Thyroid gland (tissue), 4 donors: Measurements from ENCODE around the gene LALBA. TPM values are rescaled to one million over a fixed set of nuclear protein-coding genes. Genes with fewer than 3 reads are reported as not detected.
A peak's percentile ranks its signal among the peaks of the same experiment; 100 is the strongest.

Experiments used
- DNase-seq, 2 donors: peaks; one replicate each; pipeline ENCODE4 v3.0.0-alpha.2; 2019
- H3K27ac ChIP-seq, 3 donors: fragments of 200-600 bp; sonication (generic); 1 replicate in 2 of 3; 2 replicates in 1 of 3; pipeline ENCODE4 v1.5.1; 2016 to 2019; ENCODE audit warnings: mild to moderate bottlenecking in 1 of 3, moderate library complexity in 1 of 3
- H3K27me3 ChIP-seq: fragments of 200-600 bp; sonication (generic); one replicate; pipeline ENCODE4 v1.5.1; 2019
- H3K36me3 ChIP-seq, 2 donors: fragments of 200-600 bp; sonication (generic); one replicate each; pipeline ENCODE4 v1.5.1; 2016 to 2019
- H3K4me1 ChIP-seq, 2 donors: fragments of 200-600 bp; sonication (generic); one replicate each; pipeline ENCODE4 v1.5.1; 2017 to 2019
- H3K4me3 ChIP-seq, 3 donors: fragments of 200-600 bp; sonication (generic); replicated peaks in 1 of 3; 1 replicate in 2 of 3; 2 replicates in 1 of 3; pipeline ENCODE4 v1.5.1; 2016; ENCODE audit warnings: mild to moderate bottlenecking in 1 of 3
- H3K9me3 ChIP-seq: fragments of 200-600 bp; sonication (generic); one replicate; pipeline ENCODE4 v1.5.1; 2017
- CTCF ChIP-seq, 6 experiments: fragments of 200-600 bp in 3 of 6; fragments of 450-650 bp in 3 of 6; sonication (generic) in 3 of 6; IDR thresholded peaks; one replicate each; pipeline ENCODE4 v1.5.1; 2016 to 2019; ENCODE audit warnings: antibody characterized with exemption in 6 of 6, mild to moderate bottlenecking in 2 of 6, inconsistent platforms in 1 of 6, moderate library complexity in 1 of 6
- POLR2A ChIP-seq, 2 donors: fragments of 450-650 bp; IDR thresholded peaks; one replicate each; pipeline ENCODE4 v1.6.1; 2017; ENCODE audit warnings: antibody characterized with exemption in 2 of 2, mild to moderate bottlenecking in 2 of 2, moderate library complexity in 1 of 2
- WGBS, 2 donors: methylation state at CpG; one replicate each; pipeline ENCODE4 v1.1.5; 2017; 5-methylcytosine and 5-hydroxymethylcytosine counted together
- intact Hi-C: fragments of 100-400 bp; cut with DNase I; formaldehyde crosslinking; loops from one replicate; pipeline ENCODE4 v1.15.1; 2023
- total RNA-seq, 4 donors: library from RNA; depleted of rRNA; stranded (reverse); fragments of >200 nt; gene quantifications; one replicate each; pipeline ENCODE4 v1.2.3, GENCODE V29; 2016

LALBA gene
- total RNA-seq, 4 donors from 2014 or later = not detected

DNA sequence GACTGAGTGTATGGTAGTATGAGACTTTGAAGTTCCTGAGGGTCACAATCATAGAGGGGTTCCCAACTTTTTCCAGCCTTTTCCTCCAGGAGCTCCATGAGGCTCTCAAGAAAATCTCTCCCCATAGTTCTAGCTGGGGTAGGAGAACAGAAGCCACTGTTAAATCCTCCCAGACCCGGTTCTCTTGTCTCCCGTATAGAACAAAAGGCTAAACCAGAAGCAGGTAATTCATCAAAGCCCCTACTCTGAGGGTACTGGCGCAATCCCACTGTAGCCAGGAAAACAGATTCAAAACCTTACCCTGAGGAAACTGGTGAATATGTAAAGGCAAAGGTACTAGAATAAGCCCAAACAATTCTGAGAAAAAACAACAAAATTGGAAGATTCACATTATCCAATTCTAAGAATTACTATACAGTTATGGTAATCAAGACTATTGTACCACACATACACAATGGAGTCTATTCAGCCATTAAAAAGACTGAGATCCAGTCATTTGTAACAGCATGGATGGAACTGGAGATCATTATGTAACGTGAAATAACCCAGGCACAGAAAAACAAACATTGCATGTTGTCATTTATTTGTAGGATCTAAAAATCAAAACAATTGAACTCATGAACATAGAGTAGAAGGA lies 23.9 kb downstream of the LALBA start:
- Histone ChIP-seq H3K27ac (no peak overlapping the region), H3K4me1 (no peaks in the 10 kb centered on the region), H3K27me3 (no peaks in the 10 kb centered on the region), H3K36me3 (no peaks in the 10 kb centered on the region), H3K9me3 (no peaks in the 10 kb centered on the region), H3K4me3 (no peak overlapping the region)
- intact Hi-C loops = no loop called here
- 63 to 74% methylated on average over 4 of the region's 4 CpGs for WGBS, 2 donors
- DNase-seq = no peak
- TF ChIP-seq POLR2A (IDR thresholded peaks at IDR 0.05) (no peak), CTCF (IDR thresholded peaks at IDR 0.05) (no peak)

GRCh38 chr12:48542300-48542928 lies 27.4 kb downstream of the LALBA start:
- peak in 4 of 6 experiments; percentile 9 to 51 (median 26) for TF ChIP-seq CTCF (IDR thresholded peaks at IDR 0.05)
- TF ChIP-seq POLR2A (IDR thresholded peaks at IDR 0.05) = no peak
- Histone ChIP-seq H3K27me3 (no peaks in the 10 kb centered on the region), H3K4me1 (no peaks in the 10 kb centered on the region), H3K9me3 (no peaks in the 10 kb centered on the region), H3K4me3 (no peak overlapping the region), H3K36me3 (no peaks in the 10 kb centered on the region), H3K27ac (no peak overlapping the region)
- intact Hi-C loops = no loop called here
- WGBS, 2 donors = 52 to 68% methylated on average over 8 of the region's 8 CpGs
- peak; percentile 4 to 28 for DNase-seq

- Histone ChIP-seq H3K27ac (no peak overlapping the region), H3K9me3 (no peaks in the 10 kb centered on the region), H3K36me3 (no peaks in the 10 kb centered on the region), H3K4me3 (no peak overlapping the region), H3K4me1 (no peaks in the 10 kb centered on the region), H3K27me3 (no peaks in the 10 kb centered on the region)
- no peak for TF ChIP-seq POLR2A (IDR thresholded peaks at IDR 0.05)
- no peak for TF ChIP-seq CTCF (IDR thresholded peaks at IDR 0.05)
- no peak for DNase-seq
- intact Hi-C loops = no loop called here
- 94 to 96% methylated on average over 1 of the region's 1 CpG for WGBS, 2 donors
These were observed 33.2 kb downstream of the LALBA start for GRCh38 chr12:48536602-48537001.

- Histone ChIP-seq H3K9me3 (no peaks in the 10 kb centered on the region), H3K36me3 (no peaks in the 10 kb centered on the region), H3K27me3 (no peaks in the 10 kb centered on the region), H3K4me1 (no peaks in the 10 kb centered on the region), H3K27ac (no peak overlapping the region), H3K4me3 (no peak overlapping the region)
- DNase-seq = no peak
- TF ChIP-seq CTCF (IDR thresholded peaks at IDR 0.05) (no peak), POLR2A (IDR thresholded peaks at IDR 0.05) (no peak)
- intact Hi-C loops = no loop called here
These were observed 37.2 kb downstream of the LALBA start for GRCh38 chr12:48532601-48533000.

- no peak for TF ChIP-seq POLR2A (IDR thresholded peaks at IDR 0.05)
- Histone ChIP-seq H3K36me3 (no peaks in the 10 kb centered on the region), H3K27ac (no peak overlapping the region), H3K9me3 (no peaks in the 10 kb centered on the region), H3K27me3 (no peaks in the 10 kb centered on the region), H3K4me3 (no peak overlapping the region), H3K4me1 (no peaks in the 10 kb centered on the region)
- intact Hi-C loops = no loop called here
- 91% methylated on average over 34 to 44 of the region's 44 CpGs for WGBS, 2 donors
- no peak for DNase-seq
These were observed 41.8 kb downstream of the LALBA start for GRCh38 chr12:48527891-48528670.
